Ishikawa (cell line): ENCODE results near the gene GATC.

Source experiments
- CEBPB ChIP-seq: IDR thresholded peaks from 2 replicates; pipeline ENCODE4 v1.6.1; 2012
- CREB1 ChIP-seq: IDR thresholded peaks from 2 replicates; pipeline ENCODE4 v1.6.1; 2012; ENCODE audit warnings: low read depth
- EGR1 ChIP-seq: IDR thresholded peaks from 2 replicates; pipeline ENCODE4 v1.6.1; 2012
- EP300 ChIP-seq: IDR thresholded peaks from 2 replicates; pipeline ENCODE4 v1.6.1; 2012; ENCODE audit warnings: borderline replicate concordance
- FOXM1 ChIP-seq: IDR thresholded peaks from 2 replicates; pipeline ENCODE4 v1.6.1; 2012; ENCODE audit warnings: low read depth, borderline replicate concordance
- NFIC ChIP-seq: IDR thresholded peaks from 2 replicates; pipeline ENCODE4 v1.6.1; 2012
- RAD21 ChIP-seq: IDR thresholded peaks from 2 replicates; pipeline ENCODE4 v1.6.1; 2012; ENCODE audit warnings: low read depth
- TAF1 ChIP-seq: IDR thresholded peaks from 2 replicates; pipeline ENCODE4 v1.6.1; 2012; ENCODE audit warnings: low read depth, mild to moderate bottlenecking
- TCF12 ChIP-seq: IDR thresholded peaks from 2 replicates; pipeline ENCODE4 v1.6.1; 2012; ENCODE audit warnings: low read depth
- TEAD4 ChIP-seq: IDR thresholded peaks from 2 replicates; pipeline ENCODE4 v1.6.1; 2012
- USF1 ChIP-seq: IDR thresholded peaks from 2 replicates; pipeline ENCODE4 v1.6.1; 2012
- YY1 ChIP-seq: IDR thresholded peaks from 2 replicates; pipeline ENCODE4 v1.6.1; 2012; ENCODE audit warnings: low read depth
- ZBTB7A ChIP-seq: IDR thresholded peaks from 2 replicates; pipeline ENCODE4 v1.6.1; 2012; ENCODE audit warnings: low read depth
- TF ChIP-seq, protein P1 (sequence below): IDR thresholded peaks from 2 replicates; pipeline ENCODE4 v1.6.1; 2012
- TF ChIP-seq, protein P2 (sequence below): IDR thresholded peaks from 2 replicates; pipeline ENCODE4 v1.6.1; 2012; ENCODE audit warnings: low read depth, mild to moderate bottlenecking

The GATC gene

DNA sequence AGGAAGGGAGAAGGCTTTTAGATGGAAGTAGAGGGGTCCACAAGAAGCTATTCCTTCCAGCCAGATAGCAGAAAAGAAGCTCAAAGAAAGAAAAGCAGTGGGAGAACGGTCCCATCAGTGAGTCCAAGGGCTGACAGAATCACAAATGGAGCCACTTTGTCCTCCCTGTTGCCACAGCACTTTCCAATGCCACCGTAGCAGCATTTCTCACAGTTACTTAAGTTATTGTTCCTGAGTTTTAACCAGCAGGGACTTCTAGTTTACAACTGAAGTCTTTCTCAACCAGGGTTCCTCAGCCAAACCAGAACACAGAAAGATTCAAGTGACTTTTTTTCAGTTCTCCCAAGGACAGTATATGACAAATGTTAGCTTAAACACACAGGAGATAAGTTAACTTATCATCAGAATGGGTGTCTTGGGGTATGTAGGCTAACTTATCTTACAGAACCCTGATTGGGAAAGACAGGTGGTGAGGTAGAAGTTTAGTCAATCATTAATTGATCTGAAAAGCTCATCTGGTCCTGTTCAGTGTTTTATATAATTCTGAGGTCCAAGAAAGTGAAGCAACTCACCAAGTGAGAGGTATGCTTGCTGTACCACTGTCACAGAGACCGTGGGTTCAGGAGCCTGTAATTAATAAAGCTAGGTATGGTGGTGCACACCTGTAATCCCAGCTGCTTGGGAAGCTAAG, 7.0 kb downstream of the GATC start:
- TF ChIP-seq CEBPB (no peak), FOXM1 (no peak), ZBTB7A (no peak), NFIC (no peak), CREB1 (no peak), TEAD4 (no peak), TAF1 (no peak), EGR1 (no peak), EP300 (no peak), TCF12 (no peak), YY1 (no peak)
- TF ChIP-seq, protein P1, sequence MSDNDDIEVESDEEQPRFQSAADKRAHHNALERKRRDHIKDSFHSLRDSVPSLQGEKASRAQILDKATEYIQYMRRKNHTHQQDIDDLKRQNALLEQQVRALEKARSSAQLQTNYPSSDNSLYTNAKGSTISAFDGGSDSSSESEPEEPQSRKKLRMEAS: no peak
- TF ChIP-seq, protein P2, sequence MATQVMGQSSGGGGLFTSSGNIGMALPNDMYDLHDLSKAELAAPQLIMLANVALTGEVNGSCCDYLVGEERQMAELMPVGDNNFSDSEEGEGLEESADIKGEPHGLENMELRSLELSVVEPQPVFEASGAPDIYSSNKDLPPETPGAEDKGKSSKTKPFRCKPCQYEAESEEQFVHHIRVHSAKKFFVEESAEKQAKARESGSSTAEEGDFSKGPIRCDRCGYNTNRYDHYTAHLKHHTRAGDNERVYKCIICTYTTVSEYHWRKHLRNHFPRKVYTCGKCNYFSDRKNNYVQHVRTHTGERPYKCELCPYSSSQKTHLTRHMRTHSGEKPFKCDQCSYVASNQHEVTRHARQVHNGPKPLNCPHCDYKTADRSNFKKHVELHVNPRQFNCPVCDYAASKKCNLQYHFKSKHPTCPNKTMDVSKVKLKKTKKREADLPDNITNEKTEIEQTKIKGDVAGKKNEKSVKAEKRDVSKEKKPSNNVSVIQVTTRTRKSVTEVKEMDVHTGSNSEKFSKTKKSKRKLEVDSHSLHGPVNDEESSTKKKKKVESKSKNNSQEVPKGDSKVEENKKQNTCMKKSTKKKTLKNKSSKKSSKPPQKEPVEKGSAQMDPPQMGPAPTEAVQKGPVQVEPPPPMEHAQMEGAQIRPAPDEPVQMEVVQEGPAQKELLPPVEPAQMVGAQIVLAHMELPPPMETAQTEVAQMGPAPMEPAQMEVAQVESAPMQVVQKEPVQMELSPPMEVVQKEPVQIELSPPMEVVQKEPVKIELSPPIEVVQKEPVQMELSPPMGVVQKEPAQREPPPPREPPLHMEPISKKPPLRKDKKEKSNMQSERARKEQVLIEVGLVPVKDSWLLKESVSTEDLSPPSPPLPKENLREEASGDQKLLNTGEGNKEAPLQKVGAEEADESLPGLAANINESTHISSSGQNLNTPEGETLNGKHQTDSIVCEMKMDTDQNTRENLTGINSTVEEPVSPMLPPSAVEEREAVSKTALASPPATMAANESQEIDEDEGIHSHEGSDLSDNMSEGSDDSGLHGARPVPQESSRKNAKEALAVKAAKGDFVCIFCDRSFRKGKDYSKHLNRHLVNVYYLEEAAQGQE: no peak

- TF ChIP-seq RAD21: peak; percentile 29; the same call in 1 of the 2 replicates
- TF ChIP-seq, protein P1: no peak
Observed at GRCh38 chr12:120453977-120454376, 7.7 kb downstream of the GATC start.

- TF ChIP-seq RAD21 (no peak), ZBTB7A (no peak), CEBPB (no peak), TCF12 (no peak), TEAD4 (no peak), TAF1 (no peak), USF1 (no peak), YY1 (no peak), EP300 (no peak), NFIC (no peak), EGR1 (no peak), FOXM1 (no peak), CREB1 (no peak)
- TF ChIP-seq, protein P2: no peak
- TF ChIP-seq, protein P1: no peak
Observed at GRCh38 chr12:120455302-120455701, 9.1 kb downstream of the GATC start.

- TF ChIP-seq, protein P1: no peak
- TF ChIP-seq EGR1: no peak
- no peak for TF ChIP-seq FOXM1
- no peak for TF ChIP-seq TAF1
Observed at GRCh38 chr12:120457133-120457532, 10.9 kb downstream of the GATC start.

- TF ChIP-seq TEAD4: no peak
- no peak for TF ChIP-seq FOXM1
- no peak for TF ChIP-seq ZBTB7A
- TF ChIP-seq USF1: no peak
- no peak for TF ChIP-seq TAF1
- TF ChIP-seq EP300: no peak
- no peak for TF ChIP-seq CREB1
Observed at GRCh38 chr12:120460157-120460556, 13.9 kb downstream of the GATC start.

DNA sequence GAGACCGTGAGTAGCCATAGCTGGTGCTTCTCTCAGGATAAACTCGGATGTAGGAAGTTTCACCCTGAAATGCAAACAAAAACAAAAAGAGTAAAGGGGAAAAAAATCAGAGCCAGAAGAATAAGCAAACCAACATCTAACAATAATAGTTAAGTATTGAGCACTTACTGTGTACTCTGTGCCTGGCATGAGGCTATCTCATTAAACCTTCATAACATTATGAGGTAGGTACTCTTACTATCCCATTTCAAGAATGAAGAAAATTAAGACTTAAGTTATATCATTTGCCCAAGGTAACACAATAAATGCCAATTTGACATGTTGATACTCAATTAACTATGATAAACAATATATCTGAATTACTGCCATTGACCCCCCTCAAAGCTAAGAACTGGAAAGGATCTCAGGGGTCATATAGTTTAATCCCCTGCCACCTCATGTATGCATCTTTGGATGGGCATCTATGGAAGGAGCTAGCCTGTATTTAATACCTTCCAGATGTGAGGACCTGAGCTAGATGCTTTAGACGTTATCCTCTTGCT, 15.9 kb downstream of the GATC start:
- TF ChIP-seq USF1 (no peak), EP300 (no peak), YY1 (no peak), TEAD4 (no peak), FOXM1 (no peak), RAD21 (no peak), TCF12 (no peak), EGR1 (no peak), TAF1 (no peak)
- TF ChIP-seq, protein P1: no peak
